Central memory CD8-positive, alpha-beta T cell (primary cell): ENCODE data around the gene TSR1.

Experiments
- ATAC-seq: fragments of 150-1000 bp; cut with Tn5 transposase; replicated peaks from 2 replicates; pipeline ENCODE4 v1.10.0; 2022; ENCODE audit warnings: mild to moderate bottlenecking, moderate FRiP score, moderate number of reproducible peaks; ENCODE audit not compliant: poor library complexity, severe bottlenecking; ENCODE audit errors: extremely low read depth
- DNase-seq, 2 donors: peaks; one replicate each; pipeline ENCODE4 v3.0.0; 2021; ENCODE audit warnings: low spot score in 2 of 2
- H3K27ac Mint-ChIP-seq: one replicate; pipeline ENCODE4 v1.8.0; 2022; ENCODE audit warnings: low read depth, mild to moderate bottlenecking, moderate library complexity, mixed read lengths
- H3K27me3 Mint-ChIP-seq: one replicate; pipeline ENCODE4 v1.8.0; 2022; ENCODE audit warnings: mixed read lengths
- H3K36me3 Mint-ChIP-seq: one replicate; pipeline ENCODE4 v1.8.0; 2022; ENCODE audit warnings: mild to moderate bottlenecking, moderate library complexity, mixed read lengths; ENCODE audit not compliant: insufficient read depth
- H3K4me1 Mint-ChIP-seq: one replicate; pipeline ENCODE4 v1.8.0; 2022; ENCODE audit warnings: mixed read lengths
- H3K4me3 Mint-ChIP-seq: one replicate; pipeline ENCODE4 v1.8.0; 2022; ENCODE audit warnings: mild to moderate bottlenecking, moderate library complexity, mixed read lengths
- H3K9me3 Mint-ChIP-seq: one replicate; pipeline ENCODE4 v1.8.0; 2022; ENCODE audit warnings: mixed read lengths

Gene TSR1

DNA sequence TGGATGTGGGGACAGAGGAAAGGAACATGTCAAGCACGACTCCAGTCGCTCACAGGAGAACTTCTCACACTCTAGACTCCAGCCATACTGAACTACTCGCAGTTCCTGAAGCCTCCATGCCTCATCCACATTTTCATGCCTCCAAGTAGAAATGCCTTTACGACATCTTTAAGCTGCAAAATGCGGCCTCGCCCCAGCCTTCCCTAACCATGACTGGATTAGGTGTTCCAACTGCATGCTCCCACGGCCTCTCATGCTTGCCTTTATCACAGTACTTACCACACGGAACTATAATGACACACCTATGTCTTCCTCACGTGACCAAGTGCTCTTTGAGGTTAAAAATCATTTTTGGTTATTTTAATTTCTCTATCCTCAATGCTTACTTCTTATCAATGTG is 56.5 kb downstream of the TSR1 start:
- peak overlapping the region; percentile 26 for H3K27ac Mint-ChIP-seq
- DNase-seq (no peak), ATAC-seq (no peak)
- no peak overlapping the region for H3K4me3 Mint-ChIP-seq
- no peaks in the 10 kb centered on the region for H3K9me3 Mint-ChIP-seq
- H3K36me3 Mint-ChIP-seq = peaks cover 34% of the 10 kb centered on the region
- H3K27me3 Mint-ChIP-seq = no peaks in the 10 kb centered on the region
- peaks cover 33% of the 10 kb centered on the region for H3K4me1 Mint-ChIP-seq

DNA sequence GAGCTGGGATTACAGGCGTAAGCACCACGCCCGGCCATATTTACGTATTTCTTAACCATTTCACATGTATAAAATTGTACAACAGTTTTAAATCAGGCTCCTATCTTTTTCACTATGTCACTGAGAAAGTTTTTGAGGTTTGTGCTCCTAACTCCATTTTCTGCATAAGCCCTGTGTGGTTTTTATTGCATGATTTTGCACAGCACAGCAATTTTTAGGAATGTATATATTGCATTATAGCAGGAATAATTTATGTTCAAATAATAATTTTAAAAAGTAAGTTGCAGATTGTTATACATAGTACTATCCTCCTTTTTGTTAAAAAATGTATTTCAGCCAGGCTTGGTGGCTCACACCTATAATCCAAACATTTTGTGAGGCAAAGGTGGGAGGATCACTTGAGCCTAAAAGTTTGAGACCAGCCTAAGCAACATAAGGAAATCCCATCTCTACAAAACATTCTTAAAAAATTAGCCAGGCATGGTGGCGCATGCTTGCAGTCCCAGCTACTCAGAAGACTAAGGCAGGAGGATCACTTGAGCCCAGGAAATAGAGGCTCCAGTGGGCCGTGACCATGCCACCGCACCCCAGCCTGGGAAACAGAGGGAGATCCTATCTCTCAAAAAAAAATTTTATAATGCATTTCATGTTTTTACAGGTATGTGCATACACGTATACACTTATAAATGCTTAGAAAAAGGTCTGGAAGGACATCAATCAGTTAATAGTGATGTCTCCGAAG is 58.7 kb downstream of the TSR1 start:
- ATAC-seq = no peak
- DNase-seq = no peak
- Mint-ChIP-seq H3K9me3 (no peaks in the 10 kb centered on the region), H3K4me1 (peaks cover 41% of the 10 kb centered on the region), H3K27me3 (no peaks in the 10 kb centered on the region), H3K27ac (no peak overlapping the region), H3K36me3 (peaks cover 36% of the 10 kb centered on the region), H3K4me3 (no peak overlapping the region)

DNA sequence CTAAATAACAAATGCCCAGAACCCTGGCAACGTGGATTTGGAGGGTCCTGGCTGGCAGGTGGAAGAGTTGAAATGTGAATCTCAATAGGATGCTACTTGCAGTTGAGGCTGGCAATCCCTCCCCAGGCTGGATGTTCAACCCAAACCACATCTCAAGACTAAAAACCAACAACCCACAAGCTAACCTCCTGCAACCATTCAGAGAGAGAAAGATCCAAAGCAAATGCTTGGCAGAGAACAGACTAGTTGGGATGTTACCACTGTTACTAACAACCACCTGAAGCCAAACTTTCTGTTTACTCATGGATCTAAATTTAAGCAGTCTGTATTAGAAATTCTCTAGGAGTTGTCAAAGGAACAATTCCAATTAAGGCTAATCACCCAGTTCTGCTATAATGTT is 60.5 kb downstream of the TSR1 start:
- Mint-ChIP-seq H3K27ac (no peak overlapping the region), H3K27me3 (no peaks in the 10 kb centered on the region), H3K4me1 (peaks cover 36% of the 10 kb centered on the region), H3K9me3 (no peaks in the 10 kb centered on the region), H3K4me3 (peak overlapping the region; percentile 28), H3K36me3 (peaks cover 24% of the 10 kb centered on the region)
- peak; percentile 24 for ATAC-seq
- no peak for DNase-seq

DNA sequence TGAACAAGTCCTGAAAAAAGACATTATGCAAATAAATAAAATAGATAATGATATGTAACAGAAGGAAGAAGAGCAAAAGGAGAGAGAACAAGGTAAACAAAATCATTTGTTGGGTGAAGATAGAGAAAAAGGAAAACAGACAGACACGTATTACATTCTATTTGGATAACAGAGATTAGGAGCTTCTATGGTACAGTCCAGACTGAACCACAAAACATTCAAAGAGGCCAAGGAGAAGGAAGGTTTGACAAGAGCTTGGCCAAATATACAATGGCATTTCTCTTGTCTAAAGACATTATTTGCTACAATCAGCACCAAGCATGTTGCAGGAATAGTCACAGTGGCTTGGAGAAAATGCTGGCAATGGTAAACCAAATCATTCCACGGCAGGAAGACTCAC is 61.8 kb downstream of the TSR1 start:
- peak overlapping the region; percentile 3 for H3K4me3 Mint-ChIP-seq
- DNase-seq = no peak
- peaks cover 36% of the 10 kb centered on the region for H3K4me1 Mint-ChIP-seq
- no peaks in the 10 kb centered on the region for H3K9me3 Mint-ChIP-seq
- peak overlapping the region; percentile 54 for H3K27ac Mint-ChIP-seq
- H3K27me3 Mint-ChIP-seq = no peaks in the 10 kb centered on the region
- no peak for ATAC-seq
- H3K36me3 Mint-ChIP-seq = peaks cover 26% of the 10 kb centered on the region
